ENCODE results near the gene TF.
A peak's percentile ranks its signal among the peaks of the same experiment; 100 is the strongest.

Gene TF

GRCh38 chr3:133761605-133762484 lies 15.7 kb downstream of the TF start:
- Mint-ChIP-seq H3K36me3 (ENCODE audit: low read depth) (no peaks in the 10 kb centered on the region), H3K4me3 (no peak overlapping the region), H3K27ac (no peak overlapping the region), H3K9me3 (no peaks in the 10 kb centered on the region), H3K27me3 (ENCODE audit: low read depth) (peaks cover 10% of the 10 kb centered on the region), H3K4me1 (peaks cover 18% of the 10 kb centered on the region)
- no peak for TF ChIP-seq CTCF (IDR thresholded peaks at IDR 0.05; ENCODE audit: unreplicated experiment in 3 of 3)

GRCh38 chr3:133762539-133762938 lies 16.3 kb downstream of the TF start:
- Mint-ChIP-seq H3K9me3 (no peaks in the 10 kb centered on the region), H3K27ac (no peak overlapping the region), H3K4me1 (peaks cover 18% of the 10 kb centered on the region), H3K4me3 (no peak overlapping the region), H3K36me3 (ENCODE audit: low read depth) (no peaks in the 10 kb centered on the region), H3K27me3 (ENCODE audit: low read depth) (peaks cover 10% of the 10 kb centered on the region)
- no peak for TF ChIP-seq CTCF (IDR thresholded peaks at IDR 0.05; ENCODE audit: unreplicated experiment in 3 of 3)

DNA sequence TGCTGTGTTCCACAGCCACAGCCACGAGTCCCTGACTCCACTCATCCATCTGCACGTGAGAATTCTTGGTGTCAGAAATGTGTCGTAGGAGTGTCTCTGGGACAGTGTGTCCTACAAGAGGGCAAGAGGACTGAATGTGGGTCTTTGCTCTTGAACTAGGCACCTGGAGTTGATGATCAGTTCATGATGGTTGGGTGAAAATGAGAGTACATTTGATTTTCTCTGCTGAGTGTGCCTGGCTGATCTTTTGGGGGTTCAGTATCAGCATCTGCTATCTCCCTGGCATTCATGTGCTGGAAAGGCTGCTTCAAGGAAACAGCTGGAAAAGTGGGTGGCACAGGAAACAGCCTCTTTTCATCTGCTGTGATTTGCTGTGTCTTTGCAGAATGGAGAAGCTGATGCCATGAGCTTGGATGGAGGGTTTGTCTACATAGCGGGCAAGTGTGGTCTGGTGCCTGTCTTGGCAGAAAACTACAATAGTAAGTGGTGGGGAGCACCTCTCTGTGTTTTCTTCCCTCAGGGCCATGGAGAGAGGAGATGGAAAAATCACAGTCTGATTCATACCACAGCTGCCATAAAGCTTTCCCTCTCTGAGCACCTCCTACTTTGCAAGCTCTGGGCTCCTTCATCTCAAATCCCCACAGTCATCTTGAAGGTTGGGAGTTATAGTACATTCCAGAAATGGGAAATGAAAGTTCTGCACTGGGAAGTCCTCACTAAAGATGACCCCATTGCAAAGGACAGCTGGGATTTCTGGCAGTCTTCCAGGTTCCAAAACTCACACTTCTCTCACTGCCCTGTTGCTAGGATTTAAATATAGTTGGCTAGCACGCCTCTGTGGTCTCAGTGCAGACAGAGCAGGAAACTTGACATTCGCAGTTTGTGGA lies 17.8 kb downstream of the TF start:
- no peak overlapping the region for H3K4me3 Mint-ChIP-seq
- H3K27me3 Mint-ChIP-seq (ENCODE audit: low read depth), result peaks cover 10% of the 10 kb centered on the region
- H3K4me1 Mint-ChIP-seq, result peaks cover 18% of the 10 kb centered on the region
- no peaks in the 10 kb centered on the region for H3K36me3 Mint-ChIP-seq (ENCODE audit: low read depth)
- no peaks in the 10 kb centered on the region for H3K9me3 Mint-ChIP-seq
- H3K27ac Mint-ChIP-seq, result peak overlapping the region; percentile 16 to 82 (median 56)
- no peak for TF ChIP-seq CTCF (IDR thresholded peaks at IDR 0.05; ENCODE audit: unreplicated experiment in 3 of 3)

- H3K9me3 Mint-ChIP-seq, result no peaks in the 10 kb centered on the region
- TF ChIP-seq CTCF (IDR thresholded peaks at IDR 0.05; ENCODE audit: unreplicated experiment in 3 of 3), result no peak
- peaks cover 10% of the 10 kb centered on the region for H3K27me3 Mint-ChIP-seq (ENCODE audit: low read depth)
- no peaks in the 10 kb centered on the region for H3K36me3 Mint-ChIP-seq (ENCODE audit: low read depth)
- H3K4me3 Mint-ChIP-seq, result no peak overlapping the region
- H3K27ac Mint-ChIP-seq, result no peak overlapping the region
- H3K4me1 Mint-ChIP-seq, result peaks cover 18% of the 10 kb centered on the region
These were observed 19.1 kb downstream of the TF start for GRCh38 chr3:133765256-133765655.

GRCh38 chr3:133767607-133768006 lies 21.4 kb downstream of the TF start:
- TF ChIP-seq CTCF (IDR thresholded peaks at IDR 0.05; ENCODE audit: unreplicated experiment in 3 of 3), result no peak
- no peaks in the 10 kb centered on the region for H3K36me3 Mint-ChIP-seq (ENCODE audit: low read depth)
- no peaks in the 10 kb centered on the region for H3K9me3 Mint-ChIP-seq
- no peak overlapping the region for H3K27ac Mint-ChIP-seq
- peaks cover 10% of the 10 kb centered on the region for H3K27me3 Mint-ChIP-seq (ENCODE audit: low read depth)
- H3K4me3 Mint-ChIP-seq, result no peak overlapping the region
- peaks cover 18% of the 10 kb centered on the region for H3K4me1 Mint-ChIP-seq

All from nephron (organoid).